Measurements from ENCODE around the gene PTPN7.
A peak's percentile ranks its signal among the peaks of the same experiment; 100 is the strongest.

Gene PTPN7

DNA sequence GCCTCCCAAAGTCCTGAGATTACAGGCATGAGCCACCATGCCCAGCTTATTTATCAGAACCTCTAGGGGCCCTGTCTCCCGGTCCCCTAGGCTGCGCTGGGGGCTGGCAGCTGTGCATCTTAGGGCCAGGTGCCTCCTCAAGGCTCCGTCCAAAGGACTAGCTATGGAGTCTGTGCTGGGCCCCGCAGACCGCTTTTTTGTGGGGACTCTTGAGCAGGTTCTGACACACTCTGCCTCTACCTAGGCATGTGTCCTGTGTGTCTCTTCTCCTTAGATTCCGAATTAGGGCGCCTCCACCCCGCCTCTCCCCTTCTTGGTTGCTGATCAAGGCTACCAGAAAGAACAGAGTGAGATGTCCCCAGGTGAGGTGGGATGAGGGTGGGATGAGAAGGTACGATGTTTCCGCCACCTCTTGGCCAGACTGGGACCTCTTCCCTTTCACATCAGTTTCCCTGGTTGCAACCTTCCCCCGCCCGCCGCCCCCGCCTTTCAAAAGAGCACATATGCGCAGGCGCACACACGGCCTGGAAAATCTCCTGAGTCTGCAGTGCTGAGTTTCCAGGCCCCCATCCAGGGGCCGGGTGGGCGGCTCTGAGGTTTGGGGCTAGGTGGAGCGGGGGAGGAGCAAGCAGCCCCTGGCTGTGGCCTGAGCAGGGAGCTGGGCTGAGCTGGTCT is 5.0 kb upstream of the PTPN7 start:
- DNase-seq = peak; percentile 83

DNA sequence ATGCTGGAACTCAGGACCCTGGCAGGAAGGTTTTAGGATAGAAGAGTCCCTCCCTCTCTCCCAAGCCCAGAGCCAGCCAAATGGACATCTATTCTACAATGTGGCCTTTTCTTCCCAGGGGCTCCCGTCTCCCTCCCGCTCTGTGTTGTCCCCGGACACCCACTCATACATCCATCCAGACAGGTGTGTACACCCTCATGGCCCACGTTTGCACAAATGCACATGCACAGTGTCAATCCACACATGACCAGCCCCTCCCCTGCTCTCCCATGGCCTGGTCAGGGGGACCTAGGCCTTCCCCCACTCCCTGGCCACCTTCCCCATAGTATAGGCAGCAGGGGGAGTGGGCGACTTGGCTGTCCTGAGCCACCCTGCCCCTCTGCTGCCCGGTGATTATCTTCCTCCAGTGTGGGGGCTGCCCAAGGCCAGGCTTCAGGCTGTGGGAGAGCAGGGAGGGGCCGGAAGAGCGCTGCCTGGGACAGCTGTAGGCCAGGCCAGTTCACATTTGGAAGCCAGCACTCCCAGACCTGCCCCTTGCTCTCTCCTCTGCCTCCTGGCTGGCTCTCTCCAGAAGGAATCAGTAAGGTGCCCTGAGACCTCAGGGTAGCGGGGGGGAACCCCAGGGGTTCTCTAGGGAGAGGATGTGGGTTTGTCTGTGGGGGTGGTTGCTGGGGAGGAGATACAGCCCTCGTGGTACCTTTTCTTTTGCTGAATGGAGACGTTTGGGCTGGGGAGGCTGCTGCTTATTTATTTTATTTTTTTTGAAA is 4.1 kb upstream of the PTPN7 start:
- DNase-seq = peak; percentile 78

DNA sequence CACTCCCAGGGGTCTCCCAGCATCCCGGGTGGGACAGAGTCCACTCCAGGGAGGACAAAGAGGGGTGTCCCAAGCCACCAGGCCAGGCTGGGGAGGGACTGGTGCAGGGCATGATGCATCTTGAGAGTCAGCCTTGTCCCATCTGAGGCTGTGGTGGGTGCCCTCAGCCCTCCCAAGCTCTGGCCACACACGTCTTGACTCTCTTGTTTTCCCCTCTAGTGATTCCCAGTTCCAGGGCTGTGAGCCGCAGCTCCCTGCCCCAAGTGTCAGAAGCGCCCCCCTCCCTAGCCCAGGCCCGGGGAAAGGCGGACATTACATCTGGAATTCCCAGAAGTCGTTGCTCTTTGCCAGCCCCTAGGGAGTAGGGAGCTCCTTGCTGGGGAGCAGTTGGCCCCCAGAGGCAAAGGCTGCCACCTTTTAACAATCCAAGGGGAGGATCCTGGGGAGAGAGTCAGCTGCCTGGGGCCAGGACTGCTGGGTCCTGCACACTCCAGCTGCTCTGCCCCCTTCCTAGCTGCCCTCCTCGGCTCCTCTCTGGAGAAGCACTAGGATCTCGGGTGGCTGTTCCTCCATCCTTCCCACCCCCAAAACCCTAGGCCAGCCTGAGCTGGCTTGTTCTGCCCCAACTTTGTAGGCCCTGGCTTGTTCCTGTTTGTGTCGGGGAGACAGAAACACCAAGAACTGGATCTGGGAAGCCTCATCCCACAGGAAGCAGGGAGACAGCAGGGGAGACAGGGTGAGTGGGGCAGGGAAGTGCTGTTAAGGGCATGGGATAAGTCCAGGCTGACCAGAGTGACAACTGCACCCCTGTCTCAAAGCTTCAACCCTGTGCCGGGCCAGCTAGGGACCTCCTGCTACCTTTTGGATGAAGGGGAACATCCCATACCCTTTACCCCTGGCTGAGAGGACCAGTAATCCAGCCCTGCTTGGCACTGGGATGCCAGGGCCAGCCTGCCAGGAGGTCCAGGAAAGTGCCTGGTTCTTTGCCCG is 3.2 kb upstream of the PTPN7 start:
- peak; percentile 49 for DNase-seq

DNA sequence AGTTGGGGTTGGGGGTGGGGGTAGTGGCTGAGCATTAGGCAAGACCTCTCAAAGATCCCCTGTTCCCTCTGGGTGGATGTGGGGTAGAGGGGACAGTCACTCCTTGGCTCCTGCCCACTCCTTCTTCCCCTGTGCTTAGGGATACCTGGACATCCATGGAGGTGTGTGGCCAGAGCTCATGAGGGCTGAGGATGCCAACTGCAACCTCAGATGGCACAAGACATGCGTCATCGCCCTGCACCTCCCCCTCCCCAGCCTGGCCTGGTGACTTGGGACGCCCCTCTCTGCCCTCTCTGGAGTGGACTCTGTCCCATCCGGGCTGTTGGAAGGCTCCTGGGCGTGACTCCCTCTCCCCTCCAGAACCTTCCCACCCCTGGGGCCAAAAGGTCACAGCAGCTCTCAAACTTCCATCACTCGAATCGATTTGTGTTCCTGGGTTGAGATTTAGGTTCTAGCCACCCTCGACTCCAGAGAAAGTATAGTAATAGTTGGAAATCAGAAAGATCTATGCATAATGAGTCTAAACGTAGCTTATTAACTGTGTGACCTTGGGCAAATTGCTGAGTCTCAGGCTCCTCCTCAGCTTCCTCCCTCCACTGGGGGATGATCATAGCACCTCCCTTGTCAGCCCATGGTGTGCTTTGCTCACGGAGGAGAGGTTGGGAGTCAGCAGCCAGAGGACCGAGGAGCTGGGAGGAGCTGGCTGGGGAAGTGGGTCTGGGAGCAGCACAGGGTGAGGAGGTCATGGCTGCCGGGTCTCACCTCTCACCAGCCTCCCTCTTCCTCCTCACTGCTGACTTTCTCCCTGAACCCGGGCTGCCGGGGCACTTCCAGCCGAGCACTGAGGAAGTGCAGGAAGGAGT is 2.2 kb upstream of the PTPN7 start:
- peak; percentile 60 for DNase-seq

DNA sequence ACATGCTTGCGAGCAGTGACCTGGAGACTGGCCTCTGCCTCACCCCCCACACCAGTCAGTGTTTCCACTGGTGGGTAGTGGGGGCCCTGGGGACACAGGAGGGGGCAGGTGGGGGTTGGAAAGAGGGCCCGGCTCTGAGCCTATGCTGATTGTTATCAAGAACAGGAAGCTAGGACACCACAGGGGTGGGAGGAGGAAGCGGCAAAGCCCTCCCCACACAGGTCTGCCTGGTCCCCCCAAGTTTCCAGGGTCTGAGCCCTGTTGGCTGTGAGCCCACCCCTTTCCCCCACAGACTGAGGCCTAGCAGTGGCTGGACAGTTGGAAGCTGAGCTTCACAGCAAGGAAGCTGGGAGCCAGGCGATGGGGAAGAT is 1.6 kb upstream of the PTPN7 start:
- DNase-seq = peak; percentile 80

DNA sequence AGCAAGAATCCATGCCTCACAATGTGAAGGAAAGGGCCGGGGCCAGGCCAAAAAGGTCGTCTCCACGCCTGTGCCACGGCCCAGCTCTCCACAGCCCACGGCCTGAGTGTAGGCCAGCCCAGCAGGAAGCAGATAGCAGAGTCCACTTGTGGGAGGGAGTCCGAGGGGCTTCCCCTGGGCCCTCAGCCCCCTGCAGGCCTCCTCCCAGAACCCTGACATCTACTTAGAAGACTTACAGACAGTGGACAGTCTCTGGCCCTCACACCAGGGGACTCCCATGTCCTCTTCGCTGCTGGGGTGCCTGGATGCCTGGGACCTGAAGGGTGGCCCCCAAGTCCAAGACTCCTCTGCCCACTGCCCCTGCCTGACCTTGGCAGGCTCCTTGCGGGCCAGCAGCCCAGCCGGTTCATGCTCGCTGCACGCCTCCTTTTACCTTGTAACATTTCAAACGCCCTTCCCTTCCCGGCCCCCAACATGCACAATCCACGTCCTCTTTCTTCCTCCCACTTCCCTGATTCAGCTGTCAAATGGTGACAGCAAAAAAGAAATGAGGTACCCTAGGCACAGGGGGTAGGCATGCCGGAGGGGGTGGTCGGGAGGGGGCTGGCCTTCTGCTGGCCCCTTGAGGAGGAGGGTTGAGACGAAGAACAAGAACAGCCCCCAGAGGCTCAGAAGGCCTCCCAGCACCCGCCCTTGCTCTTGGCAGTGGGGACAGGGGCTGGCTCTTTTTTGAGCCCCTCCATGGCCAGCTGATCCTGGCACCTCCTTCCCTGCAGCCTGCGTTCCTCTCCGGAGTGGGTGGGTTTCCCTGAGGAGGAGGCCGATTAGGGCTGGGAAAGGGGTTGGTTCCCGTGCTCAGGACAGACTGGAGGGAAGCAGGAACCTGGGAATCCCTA is 997 bp upstream of the PTPN7 start:
- peak; percentile 46 for DNase-seq

DNA sequence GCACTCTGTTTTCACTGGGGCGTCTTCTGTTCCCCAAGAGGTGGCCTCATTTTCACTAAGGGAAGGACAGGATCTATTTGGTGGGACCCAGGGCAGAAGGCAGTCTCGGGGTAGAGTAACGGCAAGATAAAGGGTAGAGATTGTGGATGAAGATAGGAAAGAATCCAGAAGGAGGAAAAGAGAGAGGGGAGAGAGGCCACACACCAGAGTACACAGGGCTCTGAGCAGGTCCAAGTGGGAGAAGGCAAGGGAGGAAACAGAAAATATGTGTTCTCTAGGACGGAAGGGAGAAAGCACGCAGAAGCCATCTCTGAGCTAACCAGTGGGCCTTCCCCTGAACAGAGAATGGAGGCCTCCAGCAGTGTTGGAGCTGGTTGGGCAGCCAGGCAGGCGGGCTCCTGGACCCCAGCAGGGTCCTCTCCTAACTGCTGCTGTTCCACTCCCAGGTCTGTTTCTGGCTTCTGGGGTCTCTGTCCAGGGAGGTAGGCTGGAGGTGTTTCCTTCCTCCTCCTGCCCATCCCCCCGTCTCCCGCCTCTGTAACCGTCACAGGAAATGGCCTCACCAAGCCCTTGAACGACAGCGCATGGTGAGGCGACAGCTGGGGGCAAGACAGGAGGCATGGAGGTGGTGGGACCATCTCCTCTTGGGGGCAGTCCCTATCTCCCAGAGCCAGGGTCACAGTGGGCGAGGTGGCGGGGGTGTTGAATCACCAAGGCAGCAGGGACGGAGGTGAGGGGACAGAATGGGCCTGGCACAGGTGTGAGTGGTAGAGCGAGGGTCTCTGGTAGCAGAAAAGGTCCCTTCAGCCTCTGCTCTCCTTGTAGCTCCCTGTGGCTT is 649 bp downstream of the PTPN7 start:
- peak; percentile 87 for DNase-seq

DNA sequence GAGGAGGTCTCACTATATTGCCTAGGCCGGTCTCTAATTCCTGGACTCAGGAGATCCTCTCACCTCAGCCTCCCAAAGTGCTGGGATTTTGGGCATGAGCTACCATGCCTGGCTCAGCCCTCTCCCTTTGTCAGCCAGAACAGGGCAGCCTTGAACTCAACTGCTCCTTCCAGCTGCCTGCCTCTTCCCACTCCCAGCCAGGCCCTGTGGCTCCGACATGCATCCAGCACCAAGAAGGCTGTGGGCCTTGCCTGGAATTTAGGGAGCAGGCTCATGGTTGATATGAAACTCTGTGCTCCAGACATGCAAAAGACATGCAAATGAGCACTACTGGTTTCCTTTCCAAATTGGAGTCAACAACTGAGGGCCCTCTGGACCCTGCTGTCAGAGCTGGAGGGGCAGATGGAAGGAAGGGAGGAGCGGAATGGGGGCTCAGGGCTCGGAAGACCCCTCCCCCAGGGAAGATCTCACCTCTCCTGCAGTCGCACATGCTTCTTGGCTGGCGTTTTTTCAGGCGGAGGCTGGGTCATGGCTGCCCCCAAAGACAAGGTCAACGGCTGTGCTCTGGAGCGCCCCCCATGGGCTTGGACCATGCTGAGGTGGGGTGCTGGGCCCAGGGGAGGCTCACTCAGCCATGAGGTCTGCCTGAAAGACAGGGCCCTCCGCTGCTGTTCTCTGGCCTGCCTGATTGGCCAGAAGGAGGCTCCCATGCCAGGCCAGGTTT is 1.4 kb downstream of the PTPN7 start:
- DNase-seq = peak; percentile 79

DNA sequence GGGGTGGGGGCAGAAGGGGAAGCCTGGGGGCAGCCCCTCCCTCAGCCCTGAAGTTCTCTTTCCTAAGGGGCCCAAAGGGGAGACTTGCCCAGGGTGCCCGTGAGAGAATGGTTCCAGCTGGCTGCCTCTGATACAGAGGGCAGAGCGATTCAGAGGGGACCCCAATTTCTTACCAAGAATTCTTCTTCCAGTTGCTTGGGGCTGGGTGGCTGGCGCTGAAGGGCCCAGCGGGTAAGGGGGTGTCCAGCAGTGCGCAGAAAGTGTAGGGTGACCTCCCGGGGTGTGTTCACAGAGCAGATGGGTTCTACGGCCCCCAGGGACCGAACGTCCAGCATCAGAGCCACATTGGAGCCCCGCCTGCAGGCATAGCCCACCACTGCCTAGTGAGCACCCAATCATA is 2.5 kb downstream of the PTPN7 start:
- no peak for DNase-seq

DNA sequence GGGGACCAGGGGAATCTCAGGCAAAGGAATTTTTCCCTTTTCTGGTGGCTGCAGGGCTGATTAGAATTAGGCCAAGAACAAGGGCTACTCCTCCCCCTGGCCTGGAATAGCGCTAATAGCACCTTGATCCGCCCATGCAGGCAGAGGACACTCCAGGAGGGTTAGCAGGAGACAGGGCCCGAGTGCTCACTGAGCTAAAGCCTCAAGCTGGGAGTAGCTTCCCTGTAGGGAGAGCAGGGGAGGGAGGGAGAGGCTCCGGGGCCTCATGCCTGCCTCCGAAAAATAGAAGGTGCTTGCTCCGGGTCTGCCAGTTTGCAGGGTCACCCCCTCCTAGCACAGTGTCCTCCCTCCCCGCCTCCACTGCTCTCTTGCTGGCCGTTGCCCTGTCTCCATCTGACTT is 3.8 kb downstream of the PTPN7 start:
- no peak for DNase-seq

DNA sequence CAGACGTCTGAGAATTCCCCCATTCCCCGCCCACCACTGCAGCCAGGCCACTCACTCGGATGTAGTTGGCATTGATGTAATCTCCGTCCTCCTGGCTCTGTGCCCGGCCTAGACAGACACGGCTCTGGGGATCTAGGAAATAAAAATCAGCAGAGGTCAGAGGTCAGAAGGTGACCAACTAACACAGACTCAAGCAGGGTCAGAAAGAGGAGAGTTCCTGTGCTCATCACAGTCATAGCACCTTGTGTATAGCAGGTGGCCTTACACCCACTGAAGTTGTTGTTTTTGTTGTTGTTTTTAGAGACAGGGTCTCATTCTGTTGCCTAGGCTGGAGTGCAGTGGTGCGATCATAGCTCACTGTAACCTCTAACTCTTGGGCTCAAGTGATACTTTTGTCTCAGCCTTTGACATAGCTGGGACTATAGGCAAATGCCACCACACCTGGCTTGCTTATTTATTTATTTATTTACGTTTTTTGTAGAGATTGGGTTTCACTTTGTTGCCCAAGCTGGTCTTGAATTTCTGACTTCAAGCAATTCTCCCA is 4.9 kb downstream of the PTPN7 start:
- DNase-seq = no peak

DNA sequence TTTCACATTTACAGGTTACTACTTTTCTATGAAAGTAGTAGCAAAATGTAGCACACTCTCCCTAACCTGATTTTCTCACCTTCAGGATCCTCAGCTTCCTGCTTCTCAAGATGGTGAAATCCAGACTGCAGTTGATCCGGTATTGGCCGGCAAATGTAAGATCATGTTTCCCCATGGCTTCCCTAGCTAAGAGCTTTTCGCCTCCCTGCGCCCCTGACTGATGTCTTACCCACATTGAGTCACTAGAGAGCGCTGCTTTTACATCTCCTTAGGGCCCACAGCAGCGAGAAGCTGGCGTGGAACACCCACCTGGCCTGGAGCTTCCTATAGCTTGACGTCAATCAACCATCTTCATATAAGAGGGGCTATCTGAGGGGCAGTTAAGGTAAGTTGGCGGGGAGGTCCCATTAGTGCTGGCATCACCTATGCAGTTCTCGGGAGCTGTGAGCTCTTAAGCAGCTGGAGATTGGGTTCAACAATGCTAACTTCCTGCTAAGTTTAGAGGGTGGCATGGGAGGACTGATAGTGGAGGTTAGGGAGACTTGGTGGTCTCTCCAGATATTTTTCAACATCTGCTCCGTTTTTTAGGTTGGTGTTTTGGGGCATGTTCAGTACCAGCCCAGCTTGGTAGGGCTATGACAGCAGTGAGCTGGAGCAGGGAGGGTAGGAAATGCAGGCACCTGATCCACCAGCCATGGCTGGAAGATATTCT is 5.5 kb downstream of the PTPN7 start:
- DNase-seq = peak; percentile 67

DNA sequence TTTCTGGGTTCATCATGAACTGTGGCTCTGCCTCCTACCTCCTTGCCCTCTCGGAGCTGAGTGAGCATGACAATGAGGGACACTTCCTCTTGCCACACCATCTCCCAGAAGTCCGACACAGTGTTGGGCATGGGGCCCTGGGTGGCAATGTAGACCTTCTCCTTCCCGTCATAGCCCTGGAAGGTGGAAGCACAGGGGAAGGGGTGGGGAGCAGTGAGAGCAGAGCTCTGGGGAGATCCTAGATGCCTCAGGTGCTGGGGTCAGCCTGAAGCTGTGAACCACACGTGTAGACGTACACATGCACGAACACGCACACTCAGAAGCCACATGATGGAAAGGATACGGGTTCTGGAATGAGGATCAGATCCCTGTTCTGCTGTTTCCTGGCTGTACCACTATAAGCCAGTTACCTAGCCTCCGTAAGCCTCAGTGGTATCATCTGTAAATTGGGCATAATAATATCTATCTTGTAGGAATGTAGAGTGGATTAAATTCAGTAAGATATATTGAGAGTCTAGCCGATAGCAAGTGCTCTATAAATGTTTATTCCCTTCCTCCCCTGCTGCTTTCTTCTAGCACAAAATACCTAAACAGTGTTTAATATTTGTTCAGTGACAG is 6.1 kb downstream of the PTPN7 start:
- DNase-seq = no peak

DNA sequence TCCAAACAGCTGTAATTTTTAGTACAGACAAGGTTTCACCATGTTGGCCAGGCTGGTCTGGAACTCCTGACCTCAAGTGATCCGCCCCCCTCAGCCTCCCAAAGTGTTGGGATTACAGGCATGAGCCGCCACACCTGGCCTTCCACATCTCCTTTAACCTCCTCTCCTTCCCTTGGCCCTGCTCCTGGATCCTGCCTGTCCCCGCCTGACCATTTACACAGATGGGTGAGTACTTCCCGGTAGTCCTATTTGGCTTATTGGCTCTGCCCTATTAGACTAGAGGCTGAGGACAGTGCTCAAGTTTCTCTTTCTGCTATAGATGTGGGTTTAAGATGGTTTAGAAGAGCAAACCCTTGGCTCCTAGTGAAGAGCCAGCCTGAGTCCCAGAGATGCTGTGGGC is 7.1 kb downstream of the PTPN7 start:
- no peak for DNase-seq

DNA sequence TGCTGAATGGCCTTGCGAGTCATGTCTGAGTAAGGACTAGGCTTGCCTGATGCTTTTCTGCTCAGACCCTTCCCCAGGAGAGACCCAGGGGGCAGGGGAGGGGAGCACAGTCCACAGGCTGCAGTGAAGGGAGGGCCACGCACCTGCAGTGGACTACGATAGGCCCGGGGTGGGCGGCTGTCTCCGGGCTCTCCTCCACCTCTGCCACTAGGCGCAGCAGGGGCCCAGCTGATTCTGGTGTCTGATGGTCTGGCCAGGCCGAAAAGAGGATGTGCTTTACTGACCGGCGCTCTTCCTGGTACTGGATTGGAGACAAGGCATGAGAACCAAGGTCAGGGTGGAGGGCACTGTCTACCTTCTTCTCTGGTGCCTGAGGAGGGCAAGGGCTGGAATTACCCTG is 8.0 kb downstream of the PTPN7 start:
- DNase-seq = no peak

DNA sequence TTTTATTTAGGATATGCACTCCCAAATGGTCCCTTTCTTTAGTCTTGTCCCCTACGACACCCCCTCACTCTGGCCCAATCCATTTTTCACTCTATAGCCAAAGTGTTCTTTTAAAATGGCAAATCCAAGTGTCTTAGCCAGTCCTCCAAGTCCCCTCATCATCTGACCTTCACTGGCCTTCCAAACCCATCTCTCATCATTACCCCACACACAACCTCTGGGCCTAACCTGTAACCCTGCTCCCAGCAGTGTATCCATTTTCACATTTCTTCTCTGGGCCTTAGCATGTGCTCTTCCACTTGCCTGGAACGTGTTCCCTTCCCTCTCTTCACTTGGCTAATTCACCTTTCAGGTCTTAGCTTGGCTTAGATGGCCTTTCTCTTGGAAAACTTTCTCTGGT is 9.4 kb downstream of the PTPN7 start:
- DNase-seq = no peak

DNA sequence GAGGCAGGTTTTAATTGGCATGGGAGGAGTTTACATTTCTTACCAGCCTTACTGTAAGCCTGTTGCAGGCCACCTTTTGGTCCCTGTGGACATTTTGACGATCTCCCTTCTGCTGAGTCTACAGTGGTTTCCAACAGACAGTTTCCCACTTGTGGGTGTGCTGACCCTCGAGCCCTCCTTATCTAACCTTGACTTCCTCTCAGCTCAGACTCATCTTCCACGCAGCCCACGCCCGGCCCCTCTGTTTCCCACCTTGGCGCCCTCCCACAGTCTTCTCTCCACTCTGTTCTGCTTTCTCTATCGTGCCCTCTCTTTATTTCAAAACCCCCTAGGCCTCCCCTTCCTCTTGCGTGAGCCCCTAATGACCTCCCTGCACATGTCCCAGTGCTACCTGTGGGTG is 9.8 kb downstream of the PTPN7 start:
- DNase-seq = no peak

DNA sequence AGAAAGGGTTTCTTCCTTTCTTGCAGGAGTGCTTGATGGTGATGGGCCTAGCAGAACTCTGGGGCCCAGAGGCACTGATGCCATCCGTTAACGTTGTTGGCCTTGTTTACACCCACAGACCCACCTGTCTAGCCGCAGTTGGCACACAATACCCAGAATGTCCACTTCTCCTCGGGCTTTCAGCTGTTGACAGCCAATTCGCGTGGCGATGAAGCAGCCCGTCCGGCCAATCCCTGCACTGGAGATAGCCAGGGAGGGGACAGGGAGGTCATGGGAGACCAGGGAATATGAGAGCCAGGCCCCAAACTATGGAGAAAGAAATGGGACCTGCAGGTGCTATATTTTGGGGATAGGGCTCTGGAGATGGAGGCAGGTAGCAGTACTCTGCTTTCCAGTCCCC is 10.2 kb downstream of the PTPN7 start:
- no peak for DNase-seq

Measured in stimulated activated CD8-positive, alpha-beta memory T cell treated with anti-CD3 and anti-CD28 coated beads, Interleukin-4, amount 100 ng/mL, for 48 hours (primary cell).